Caco-2 (cell line): ENCODE results near the gene APOC4. TPM values are rescaled to one million over a fixed set of nuclear protein-coding genes. Genes with fewer than 3 reads are reported as not detected.

Experiments
- BruUV-seq: library from RNA; stranded (reverse); fragments of 400-500 nt; replicated peaks from 2 replicates; lab custom pipeline; 2021; lab: Mats Ljungman, UMichigan
- CTCF ChIA-PET: fragments of 300-600 bp; sonication (Branson Sonifier 250); formaldehyde crosslinking; loops from one replicate; lab custom pipeline; 2022; ENCODE audit warnings: antibody characterized with exemption; lab: Charles Lee
- POLR2A ChIA-PET: fragments of 300-600 bp; sonication (Branson Sonifier 250); formaldehyde crosslinking; loops from one replicate; lab custom pipeline; 2022; ENCODE audit warnings: antibody characterized with exemption; lab: Charles Lee
- DNase-seq, 2 experiments: peaks; one replicate each; pipeline versions ENCODE4 v3.0.0 to v3.0.0-alpha.2; 2020 to 2022
- H3K27me3 ChIP-seq: replicated peaks from 2 replicates; pipeline ENCODE4 v1.6.0; 2011; ENCODE audit warnings: low read length; ENCODE audit not compliant: control insufficient read depth, insufficient read depth
- H3K36me3 ChIP-seq: 2 replicates; pipeline ENCODE4 v1.5.1; 2011; ENCODE audit warnings: low read length; ENCODE audit not compliant: control insufficient read depth, insufficient read depth
- H3K4me1 ChIP-seq: fragments of 250-450 bp; sonication (Bioruptor Pico); 2 replicates; pipeline ENCODE4 v1.5.1; 2020; ENCODE audit warnings: mild to moderate bottlenecking
- H3K4me3 ChIP-seq: 2 replicates; pipeline ENCODE4 v1.5.1; 2011; ENCODE audit warnings: low read depth, mild to moderate bottlenecking, control low read depth, low read length
- H3K9me3 ChIP-seq: fragments of 250-450 bp; sonication (Bioruptor Pico); 2 replicates; pipeline ENCODE4 v1.5.1; 2020; ENCODE audit warnings: mild to moderate bottlenecking, moderate library complexity
- H3K27ac Mint-ChIP-seq: one replicate; pipeline ENCODE4 v1.8.0; 2022; ENCODE audit warnings: mixed read lengths; ENCODE audit not compliant: unreplicated experiment
- H3K27me3 Mint-ChIP-seq: one replicate; pipeline ENCODE4 v1.8.0; 2022; ENCODE audit warnings: mixed read lengths; ENCODE audit not compliant: insufficient read depth, unreplicated experiment
- H3K36me3 Mint-ChIP-seq: one replicate; pipeline ENCODE4 v1.8.0; 2022; ENCODE audit warnings: mild to moderate bottlenecking, mixed read lengths; ENCODE audit not compliant: insufficient read depth, unreplicated experiment
- H3K4me1 Mint-ChIP-seq: one replicate; pipeline ENCODE4 v1.8.0; 2022; ENCODE audit warnings: low read depth, mixed read lengths; ENCODE audit not compliant: unreplicated experiment
- H3K4me3 Mint-ChIP-seq: one replicate; pipeline ENCODE4 v1.8.0; 2022; ENCODE audit warnings: mild to moderate bottlenecking, moderate library complexity, mixed read lengths; ENCODE audit not compliant: unreplicated experiment
- H3K9me3 Mint-ChIP-seq: one replicate; pipeline ENCODE4 v1.8.0; 2022; ENCODE audit warnings: mixed read lengths; ENCODE audit not compliant: unreplicated experiment
- CTCF ChIP-seq, 2 experiments: fragments of 200-600 bp in 1 of 2; IDR thresholded peaks; 1 replicate in 1 of 2; 2 replicates in 1 of 2; pipeline versions ENCODE4 v1.5.1 to v1.8.0; 2011 to 2022; ENCODE audit warnings: antibody characterized with exemption in 1 of 2, control low read depth in 1 of 2, inconsistent platforms in 1 of 2, low read depth in 1 of 2, low read length in 1 of 2, mild to moderate bottlenecking in 1 of 2, moderate library complexity in 1 of 2; ENCODE audit not compliant: insufficient read depth in 1 of 2, severe bottlenecking in 1 of 2, unreplicated experiment in 1 of 2
- intact Hi-C: fragments of 100-400 bp; cut with micrococcal nuclease; formaldehyde crosslinking; loops from one replicate; pipeline ENCODE4 v1.10.0; 2022; ENCODE audit not compliant: unreplicated experiment
- total RNA-seq: library from RNA; stranded (reverse); gene quantifications from 2 replicates; pipeline ENCODE4 v1.2.3, GENCODE V29; 2022

APOC4 gene
- total RNA-seq, 1 experiment from 2014 or later, result not detected

GRCh38 chr19:44973982-44974735, 32.1 kb downstream of the APOC4 start:
- intact Hi-C loops, result no loop called here
- CTCF ChIA-PET, result interaction anchor here (1.1 kb wide), 1 partner anchor 71 kb away, joined by 4 read pairs; no protein-coding TSS in a partner anchor
- H3K27me3 ChIP-seq, result no peaks in the 10 kb centered on the region
- no TSS peak for BruUV-seq
- TF ChIP-seq CTCF (IDR thresholded peaks at IDR 0.05; ENCODE audit: insufficient read depth in 1 of 2, low read depth in 1 of 2, low read length in 1 of 2, severe bottlenecking in 1 of 2, unreplicated experiment in 1 of 2), result no peak
- peaks cover 3% of the 10 kb centered on the region; the same call in 1 of the 2 replicates for H3K36me3 ChIP-seq
- no peak overlapping the region for H3K4me3 ChIP-seq
- H3K4me1 ChIP-seq, result no peaks in the 10 kb centered on the region
- POLR2A ChIA-PET, result interaction anchor here (0.5 kb wide), 2 partner anchors 11 to 402 kb away, joined by 3 to 4 read pairs; no protein-coding TSS in a partner anchor
- Mint-ChIP-seq H3K4me3 (no peak overlapping the region), H3K27me3 (no peaks in the 10 kb centered on the region), H3K27ac (no peak overlapping the region), H3K9me3 (no peaks in the 10 kb centered on the region), H3K36me3 (peaks cover 78% of the 10 kb centered on the region), H3K4me1 (no peaks in the 10 kb centered on the region)
- H3K9me3 ChIP-seq, result no peaks in the 10 kb centered on the region
- DNase-seq, result no peak

GRCh38 chr19:44974857-44975256, 32.8 kb downstream of the APOC4 start:
- Histone ChIP-seq H3K9me3 (no peaks in the 10 kb centered on the region), H3K36me3 (peaks cover 3% of the 10 kb centered on the region), H3K4me1 (no peaks in the 10 kb centered on the region), H3K27me3 (no peaks in the 10 kb centered on the region), H3K4me3 (no peak overlapping the region)
- no peak overlapping the region for H3K27ac Mint-ChIP-seq
- peaks cover 85% of the 10 kb centered on the region for H3K36me3 Mint-ChIP-seq
- no peaks in the 10 kb centered on the region for H3K9me3 Mint-ChIP-seq
- H3K4me3 Mint-ChIP-seq, result no peak overlapping the region
- BruUV-seq, result no TSS peak
- H3K27me3 Mint-ChIP-seq, result no peaks in the 10 kb centered on the region
- no peak for TF ChIP-seq CTCF (IDR thresholded peaks at IDR 0.05; ENCODE audit: insufficient read depth in 1 of 2, low read depth in 1 of 2, low read length in 1 of 2, severe bottlenecking in 1 of 2, unreplicated experiment in 1 of 2)
- ChIA-PET CTCF (interaction anchor here (0.6 to 1.1 kb wide), 2 partner anchors 59 to 71 kb away, joined by 4 read pairs; no protein-coding TSS in a partner anchor), POLR2A (interaction anchor here (0.5 kb wide), 1 partner anchor 11 kb away, joined by 4 read pairs; no protein-coding TSS in a partner anchor)
- intact Hi-C loops, result no loop called here
- DNase-seq, result no peak
- H3K4me1 Mint-ChIP-seq, result no peaks in the 10 kb centered on the region

- H3K27me3 ChIP-seq, result no peaks in the 10 kb centered on the region
- no peak for TF ChIP-seq CTCF (IDR thresholded peaks at IDR 0.05; ENCODE audit: insufficient read depth in 1 of 2, low read depth in 1 of 2, low read length in 1 of 2, severe bottlenecking in 1 of 2, unreplicated experiment in 1 of 2)
- Mint-ChIP-seq H3K27ac (no peak overlapping the region), H3K4me1 (no peaks in the 10 kb centered on the region), H3K36me3 (peaks cover 87% of the 10 kb centered on the region), H3K4me3 (no peak overlapping the region), H3K9me3 (no peaks in the 10 kb centered on the region), H3K27me3 (no peaks in the 10 kb centered on the region)
- no TSS peak for BruUV-seq
- H3K9me3 ChIP-seq, result no peaks in the 10 kb centered on the region
- intact Hi-C loops, result no loop called here
- CTCF ChIA-PET, result no interaction called here
- POLR2A ChIA-PET, result no interaction called here
- H3K36me3 ChIP-seq, result peaks cover 3% of the 10 kb centered on the region
- H3K4me3 ChIP-seq, result no peak overlapping the region
- no peak for DNase-seq
- no peaks in the 10 kb centered on the region for H3K4me1 ChIP-seq
These were observed 33.4 kb downstream of the APOC4 start for GRCh38 chr19:44975444-44975843.
